ENCODE results near the gene FRMD8.
"Not testable (repeated sequence)": the region's sequence is repeated elsewhere in the genome, so short reads cannot be mapped to it uniquely, and the experiment has no call there.

The FRMD8 gene

DNA sequence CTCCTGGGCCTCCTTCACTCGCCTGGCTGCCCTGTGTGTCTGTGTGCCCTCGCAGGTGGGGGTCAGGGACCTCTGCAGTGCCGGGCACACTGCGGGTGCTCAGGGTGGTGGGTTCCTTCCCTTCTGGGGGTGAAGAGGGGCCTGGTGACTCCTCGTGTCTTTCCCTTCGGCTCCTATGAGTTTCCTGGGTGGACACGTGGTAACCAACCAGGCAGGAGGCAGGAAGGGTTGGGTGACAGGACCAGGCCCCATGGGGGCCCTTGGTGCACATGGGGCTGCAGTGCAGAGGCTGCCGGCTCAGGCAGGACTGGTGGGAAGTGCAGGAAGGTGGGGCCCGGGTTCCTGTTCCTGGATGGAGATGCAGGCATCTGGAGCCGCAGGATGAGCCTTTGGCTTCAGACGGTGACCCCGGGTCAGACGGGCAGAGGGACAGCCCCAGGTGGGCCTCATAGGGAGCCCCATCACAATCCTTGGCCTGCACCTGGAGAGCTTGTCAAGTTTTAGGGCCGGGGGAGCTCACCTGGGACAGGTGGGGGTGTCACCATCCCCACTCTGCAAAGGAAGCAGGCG, 9.6 kb downstream of the FRMD8 start:
- DNase-seq = no peak

DNA sequence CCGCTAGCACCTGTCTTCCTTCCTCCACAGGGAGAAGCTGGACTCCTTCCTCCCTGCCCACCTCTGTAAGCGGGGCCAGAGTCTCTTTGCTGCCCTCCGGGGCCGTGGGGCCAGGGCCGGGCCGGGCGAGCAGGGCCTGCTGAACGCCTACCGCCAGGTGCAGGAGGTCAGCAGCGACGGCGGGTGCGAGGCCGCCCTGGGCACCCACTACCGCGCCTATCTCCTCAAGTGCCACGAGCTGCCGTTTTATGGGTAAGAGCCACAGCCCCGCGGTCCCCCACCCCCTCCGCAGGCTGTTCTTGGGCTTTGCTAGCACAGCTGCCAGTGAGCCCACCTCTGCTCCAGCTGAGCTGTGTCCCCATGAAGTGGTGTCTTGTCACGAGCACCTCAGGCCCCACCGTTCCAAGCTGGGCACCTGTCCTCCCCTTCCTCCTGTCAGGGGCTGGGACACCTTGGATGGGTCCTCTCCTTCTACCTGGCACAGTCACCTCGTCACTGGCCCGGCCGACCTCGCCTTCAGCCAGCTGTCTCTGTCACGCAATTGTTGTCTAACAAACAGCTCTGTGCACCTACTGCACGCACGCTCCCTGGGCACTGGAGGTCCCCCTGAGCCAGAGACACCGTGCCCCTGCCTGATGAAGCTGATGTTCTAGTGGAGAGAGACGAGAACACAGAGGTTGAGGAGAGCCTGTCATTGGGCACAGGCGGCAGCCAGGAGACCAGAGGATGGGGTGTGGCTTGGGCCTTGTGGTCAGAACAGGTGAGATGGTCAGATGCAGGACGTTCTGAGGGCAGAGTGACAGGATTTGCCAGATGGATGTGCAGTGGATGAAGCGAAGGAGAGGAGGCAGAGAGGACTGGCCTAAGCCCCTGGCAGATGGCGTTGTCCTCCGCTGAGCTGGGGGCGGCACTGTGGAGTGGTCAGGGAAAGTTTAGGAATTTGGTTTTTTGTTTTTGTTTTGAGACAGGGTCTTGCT, 10.6 kb downstream of the FRMD8 start:
- no peak for DNase-seq

DNA sequence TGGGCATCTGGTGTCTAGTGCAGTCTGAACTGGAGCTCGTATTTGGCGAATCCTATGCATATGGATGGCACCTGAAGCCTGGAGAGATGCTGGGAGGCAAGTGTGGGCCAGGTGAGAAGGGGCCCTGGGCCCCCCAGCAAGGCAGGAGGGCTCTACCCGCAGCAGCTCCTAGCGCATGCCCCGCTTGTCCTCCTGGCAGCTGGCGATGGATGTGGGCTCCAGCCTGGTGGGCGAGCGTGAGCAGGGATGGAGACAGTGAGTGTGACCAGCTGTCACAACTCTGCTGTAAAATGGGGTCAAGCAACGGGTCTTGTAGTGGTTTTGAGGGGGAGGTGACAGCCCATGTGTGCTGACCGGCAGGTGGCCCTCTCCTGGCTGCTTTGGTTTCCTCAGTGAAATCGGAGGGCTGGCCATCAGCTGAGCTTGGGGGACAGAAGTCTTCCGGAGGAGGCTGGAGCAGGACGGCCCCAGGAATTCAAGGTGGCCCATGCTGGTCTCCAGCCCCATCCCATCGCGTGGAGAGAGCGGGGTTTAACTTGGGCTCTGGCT, 12.0 kb downstream of the FRMD8 start:
- no peak for DNase-seq

DNA sequence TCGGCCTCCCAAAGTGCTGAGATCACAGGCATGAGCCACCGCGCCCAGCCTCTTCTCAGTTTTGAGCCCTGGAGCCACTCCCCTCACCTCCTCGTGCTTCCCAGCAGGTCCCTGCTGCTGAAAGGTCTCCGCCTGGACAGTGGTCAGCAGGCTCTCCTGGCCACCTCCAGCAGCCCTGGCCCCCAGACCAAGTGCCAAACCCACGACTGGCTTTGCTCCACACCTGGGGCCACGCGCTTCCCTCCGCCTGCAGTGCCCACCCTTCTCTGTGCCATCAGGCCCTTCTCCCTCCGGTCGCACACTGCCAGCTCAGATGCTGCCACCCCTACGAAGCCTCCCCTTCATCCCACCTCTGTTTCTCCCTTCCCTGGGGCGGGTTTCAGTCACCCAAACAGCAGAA, 12.8 kb downstream of the FRMD8 start:
- no peak for DNase-seq

DNA sequence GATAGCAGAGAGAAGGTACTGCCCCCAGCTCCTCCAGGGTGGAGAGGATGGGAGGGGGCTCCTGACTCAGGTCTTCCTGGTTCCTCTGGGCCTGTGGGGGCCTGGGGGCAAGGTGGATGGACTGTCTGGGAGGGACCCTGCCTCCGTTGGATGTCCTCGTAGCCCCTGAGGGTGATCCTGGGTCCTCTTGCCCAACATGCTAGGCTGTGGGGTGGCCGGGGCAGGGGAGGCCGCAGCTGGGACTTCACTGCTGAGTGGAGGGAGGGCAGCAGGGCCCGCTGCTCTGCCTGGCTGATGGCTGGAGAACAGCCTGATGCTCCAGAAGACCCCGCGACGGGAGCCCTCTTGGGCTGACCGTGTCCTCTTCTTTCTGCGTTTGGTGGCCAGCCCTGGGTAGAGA, 13.4 kb downstream of the FRMD8 start:
- no peak for DNase-seq

DNA sequence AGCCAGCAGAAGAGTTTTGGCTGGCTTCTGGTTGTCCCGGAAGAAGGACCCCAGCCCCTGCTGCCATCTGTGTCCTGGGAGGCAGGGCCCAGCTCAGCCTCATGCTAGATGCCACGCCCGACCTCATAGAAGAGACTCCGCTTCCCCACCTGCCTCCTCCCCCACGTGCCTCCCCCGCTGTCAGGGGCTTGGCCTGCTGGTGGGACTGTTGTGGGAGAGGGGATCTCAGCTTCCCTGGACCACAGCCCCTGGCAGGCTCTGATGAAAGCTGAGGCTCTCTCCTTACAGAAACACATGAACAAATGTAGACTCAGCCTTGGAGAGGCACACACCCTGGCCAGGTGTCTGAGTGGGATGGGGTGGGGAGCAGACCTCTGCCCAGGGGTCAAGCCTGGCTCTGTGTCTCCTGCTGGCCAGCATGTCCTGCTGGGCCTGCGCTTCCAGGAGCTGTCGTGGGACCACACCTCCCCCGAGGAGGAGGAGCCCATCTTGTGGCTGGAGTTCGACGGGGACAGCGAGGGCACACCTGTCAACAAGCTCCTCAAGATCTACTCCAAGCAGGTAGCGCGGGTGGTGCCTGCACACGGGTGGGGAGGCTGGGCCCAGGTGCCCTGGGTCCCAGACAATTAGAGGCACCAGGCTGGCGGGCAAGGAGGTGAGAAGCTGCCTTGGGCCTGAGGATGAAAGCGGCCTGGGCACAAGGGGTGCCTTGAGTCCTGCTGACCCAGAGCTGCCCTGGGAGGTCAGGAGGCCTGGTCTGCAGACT, 14.1 kb downstream of the FRMD8 start:
- no peak for DNase-seq

DNA sequence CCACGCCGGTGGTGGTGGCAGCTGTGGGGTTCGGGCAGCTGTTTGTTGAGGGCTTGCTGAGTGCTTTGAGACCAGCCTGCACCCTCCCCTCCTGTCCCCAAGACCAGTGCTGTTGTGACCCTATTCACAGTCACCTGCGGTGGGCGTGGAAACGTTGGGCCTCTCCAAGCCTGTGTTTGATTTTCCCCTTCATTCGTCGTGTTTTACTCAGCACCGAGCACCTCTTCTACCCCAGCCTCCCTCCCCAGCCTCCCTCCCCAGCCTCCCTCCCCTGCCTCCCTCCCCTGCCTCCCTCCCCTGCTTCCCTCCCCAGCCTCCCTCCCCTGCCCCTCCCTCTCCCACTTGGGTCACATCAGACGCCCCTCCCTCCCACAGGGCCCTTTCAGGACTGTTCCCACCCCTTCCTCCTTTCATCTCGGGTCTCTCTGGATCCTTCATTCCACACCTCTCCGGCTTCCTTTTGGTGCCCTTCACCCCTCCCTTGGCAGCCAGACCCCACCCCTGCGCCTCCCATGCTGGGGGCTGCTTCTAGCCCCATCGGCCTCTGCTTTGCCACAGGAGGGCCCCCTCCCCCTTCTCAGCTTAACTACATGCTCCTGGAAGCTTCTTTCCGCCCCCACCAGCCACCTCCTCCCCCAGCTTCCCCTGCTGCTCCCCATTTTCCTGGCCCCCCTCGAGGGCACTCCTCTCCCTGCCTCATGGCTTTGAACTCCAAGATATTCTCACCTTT, 14.8 kb downstream of the FRMD8 start:
- no peak for DNase-seq

DNA sequence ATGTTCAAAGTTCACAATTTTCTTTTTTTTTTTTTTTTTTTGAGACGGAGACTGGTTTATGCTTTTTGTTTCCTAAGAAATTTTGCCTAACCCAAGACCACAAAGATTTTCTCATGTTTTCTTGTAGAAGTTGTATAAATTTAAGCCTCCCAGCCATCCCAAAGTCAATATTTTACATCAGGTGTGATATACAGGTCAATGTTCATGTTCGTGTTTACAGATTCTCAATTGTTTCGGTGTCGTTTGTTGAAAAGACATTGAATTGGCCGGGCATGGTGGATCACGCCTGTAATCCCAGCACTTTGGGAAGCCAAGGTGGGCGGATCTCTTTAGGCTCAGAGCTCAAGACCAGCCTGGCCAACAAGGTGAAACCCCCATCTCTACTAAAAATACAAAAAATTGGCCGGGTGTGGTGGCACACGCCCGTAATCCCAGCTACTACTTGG, 15.4 kb downstream of the FRMD8 start:
- no peak for DNase-seq

DNA sequence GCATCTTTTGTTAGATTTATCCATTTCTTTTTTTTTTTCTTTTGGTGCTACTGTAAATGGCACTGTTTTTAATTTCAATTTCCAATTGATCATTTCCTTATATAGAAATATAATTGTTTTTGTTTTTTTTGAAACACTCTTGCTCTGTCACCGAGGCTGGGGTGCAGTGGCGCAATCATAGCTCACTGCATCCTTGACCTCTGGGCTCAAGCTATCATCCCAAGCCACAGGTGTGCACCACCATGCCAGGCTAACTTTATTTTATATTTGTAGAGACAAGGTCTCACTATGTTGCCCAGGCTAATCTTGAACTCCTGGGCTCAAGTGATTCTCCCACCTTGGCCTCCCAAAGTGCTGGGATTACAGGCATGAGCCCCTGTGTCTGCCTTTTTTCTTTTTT, 16.4 kb downstream of the FRMD8 start:
- no peak for DNase-seq

DNA sequence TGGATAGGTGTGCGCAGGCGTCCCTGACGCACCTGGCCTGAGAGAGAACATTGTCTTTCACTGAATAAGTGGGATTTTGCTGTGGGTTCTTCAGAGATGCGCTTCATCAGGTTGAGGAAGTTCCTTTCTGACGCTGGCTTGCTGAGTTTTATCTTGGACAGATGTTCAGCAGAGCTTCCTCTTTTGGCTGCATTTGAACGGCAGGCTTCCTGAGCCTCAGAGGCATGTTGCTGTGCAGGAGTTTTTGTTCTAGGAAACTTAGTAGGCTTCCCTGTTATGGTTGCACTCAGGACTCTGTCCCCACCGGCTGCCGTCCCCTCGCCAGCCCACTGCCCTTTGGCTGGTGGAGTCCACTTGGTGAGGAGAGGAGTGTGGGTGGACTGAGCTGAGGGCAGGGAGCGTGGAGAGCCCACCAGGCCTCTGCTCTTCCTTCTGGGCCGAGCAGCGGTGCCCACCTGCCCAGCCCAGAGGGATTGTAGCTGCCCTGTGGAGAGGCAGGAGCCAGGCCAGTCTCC, 17.2 kb downstream of the FRMD8 start:
- DNase-seq = no peak

DNA sequence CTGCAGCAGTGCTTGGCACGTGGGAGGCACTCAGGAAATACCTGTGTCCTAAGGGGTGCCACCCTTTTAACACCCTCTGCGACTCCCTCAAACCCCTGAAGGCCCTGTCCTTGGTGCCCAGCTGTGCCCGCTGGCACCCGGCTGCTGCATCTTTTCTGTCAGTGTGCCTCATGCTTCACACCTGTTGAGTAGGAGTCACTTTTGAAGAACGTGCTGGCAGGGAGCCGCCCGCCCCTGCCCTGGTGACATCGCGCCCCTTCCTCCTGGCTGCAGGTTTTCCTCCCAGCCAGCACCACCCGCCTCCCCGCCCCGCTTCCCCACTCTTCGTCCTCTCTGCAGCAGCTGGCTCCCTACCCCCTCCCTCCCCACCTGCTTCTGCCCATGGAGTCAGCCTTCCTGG, 17.8 kb downstream of the FRMD8 start:
- no peak for DNase-seq

DNA sequence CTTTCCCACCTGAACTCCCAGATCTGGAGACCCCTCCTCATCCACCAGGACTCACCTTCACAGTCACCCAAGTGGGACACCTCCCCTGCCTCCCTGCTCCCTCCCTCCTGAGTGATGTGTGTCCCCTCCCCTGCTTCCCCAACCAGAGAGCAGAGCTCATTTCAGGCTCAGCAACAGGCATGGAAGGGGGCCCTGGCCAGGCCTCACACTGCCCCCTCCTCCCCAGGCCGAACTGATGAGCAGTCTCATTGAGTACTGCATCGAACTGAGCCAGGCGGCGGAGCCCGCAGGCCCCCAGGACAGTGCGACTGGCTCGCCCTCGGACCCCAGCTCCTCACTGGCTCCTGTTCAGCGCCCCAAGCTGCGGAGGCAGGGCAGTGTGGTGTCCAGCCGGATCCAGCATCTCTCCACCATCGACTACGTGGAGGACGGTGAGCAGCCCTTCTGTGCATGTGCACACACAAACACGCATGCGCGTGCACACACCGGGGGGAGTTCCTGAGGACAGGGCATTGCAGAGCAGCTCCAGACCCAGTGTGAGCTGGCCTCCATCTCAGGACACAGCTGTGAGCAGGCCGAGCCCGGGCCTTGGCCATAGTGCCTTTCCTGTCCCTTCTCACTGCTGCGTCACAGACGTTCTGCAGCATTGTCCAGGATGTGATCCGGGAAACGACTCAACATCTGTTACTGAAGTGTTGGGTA, 18.4 kb downstream of the FRMD8 start:
- no peak for DNase-seq

DNA sequence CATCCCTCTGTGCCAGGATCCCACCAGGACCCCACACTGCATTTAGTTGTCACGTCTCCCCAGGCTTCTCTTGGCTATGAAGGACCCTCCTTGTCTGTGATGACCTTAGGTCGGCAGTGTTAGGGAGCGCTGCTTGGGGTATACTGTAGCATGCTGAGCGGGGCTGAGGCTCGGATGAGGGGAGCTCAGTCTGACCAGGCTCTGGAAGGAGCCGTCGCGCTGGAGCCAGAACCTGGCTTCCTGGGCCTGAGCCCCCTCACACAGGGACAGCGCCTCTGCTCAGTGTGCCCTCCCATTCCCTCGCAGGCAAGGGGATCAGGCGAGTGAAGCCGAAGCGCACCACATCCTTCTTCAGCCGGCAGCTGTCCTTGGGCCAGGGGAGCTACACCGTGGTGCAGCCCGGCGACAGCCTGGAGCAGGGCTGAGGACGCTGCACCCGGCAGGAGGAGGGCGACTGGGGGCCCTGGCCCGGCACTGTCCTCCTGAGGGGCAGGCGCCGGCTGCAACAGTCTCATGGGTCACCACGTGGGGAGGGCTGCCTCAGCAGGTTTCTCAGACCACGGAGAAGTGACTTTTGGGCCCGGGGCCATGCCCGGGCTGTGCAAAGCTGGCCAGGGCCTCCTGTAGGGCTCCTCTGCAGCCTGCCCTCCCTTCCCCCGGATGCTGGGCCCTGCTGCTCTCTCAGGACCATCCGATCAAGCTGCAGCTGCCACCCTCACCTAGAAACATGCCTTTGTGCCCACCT, 24.7 kb downstream of the FRMD8 start:
- DNase-seq = no peak

DNA sequence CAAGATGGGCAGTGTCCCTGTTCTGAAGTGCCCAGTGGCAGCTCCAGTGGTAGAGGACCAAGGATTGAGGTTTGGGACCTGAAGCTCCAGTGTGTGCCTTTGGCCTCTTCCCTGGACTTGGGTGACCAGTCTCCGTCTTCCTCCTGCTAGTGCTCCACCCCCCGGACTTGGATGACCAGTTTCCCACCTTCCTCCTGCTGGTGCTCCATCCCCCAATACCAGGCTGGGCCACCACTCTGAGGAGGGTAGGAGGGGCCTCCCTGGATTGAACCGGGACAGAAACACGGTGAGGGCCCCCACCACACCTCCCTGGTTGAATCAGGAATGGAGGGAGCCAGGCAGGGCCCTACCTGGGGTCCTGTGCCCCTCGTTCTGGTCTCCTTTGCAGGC, 25.2 kb downstream of the FRMD8 start:
- DNase-seq = no peak

DNA sequence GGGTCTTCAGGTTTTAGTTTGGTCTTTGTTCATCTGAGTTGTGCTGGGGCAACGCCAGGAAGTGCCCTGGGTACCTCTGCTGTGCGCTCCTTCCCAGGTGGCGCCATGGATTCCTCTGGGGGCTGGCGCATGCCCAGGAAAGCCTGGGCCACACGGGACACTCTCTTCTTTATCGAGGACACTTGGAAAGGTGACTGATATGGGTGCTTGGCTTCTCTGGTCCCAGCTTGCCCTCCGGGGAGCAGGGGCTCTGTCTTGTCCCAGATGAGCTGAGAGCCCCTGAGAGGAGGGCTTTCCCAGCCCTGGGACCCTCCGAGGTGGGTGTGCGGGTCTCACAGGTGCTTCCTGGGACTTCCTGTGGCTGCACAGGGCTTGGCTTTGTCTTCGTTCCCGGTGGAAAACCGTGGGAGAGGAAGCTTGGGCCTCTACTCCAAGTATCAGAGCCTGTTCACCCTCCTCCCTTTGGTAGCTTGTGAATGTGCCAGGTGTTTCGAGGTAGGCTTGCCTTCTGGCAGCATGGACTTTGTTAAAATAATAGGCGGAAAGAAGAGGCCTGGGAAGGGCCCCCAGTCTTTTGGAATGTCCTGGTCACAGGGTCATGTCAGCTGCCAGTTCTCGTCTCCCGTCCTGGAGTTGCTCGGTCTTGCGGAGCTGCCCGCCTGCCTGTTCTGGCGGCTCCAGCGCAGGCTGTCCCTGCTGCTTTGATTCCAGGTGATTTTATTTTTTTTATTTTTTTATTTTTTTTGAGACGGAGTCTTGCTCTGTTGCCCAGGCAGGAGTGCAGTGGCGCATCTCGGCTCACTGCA, 26.0 kb downstream of the FRMD8 start:
- DNase-seq = no peak

DNA sequence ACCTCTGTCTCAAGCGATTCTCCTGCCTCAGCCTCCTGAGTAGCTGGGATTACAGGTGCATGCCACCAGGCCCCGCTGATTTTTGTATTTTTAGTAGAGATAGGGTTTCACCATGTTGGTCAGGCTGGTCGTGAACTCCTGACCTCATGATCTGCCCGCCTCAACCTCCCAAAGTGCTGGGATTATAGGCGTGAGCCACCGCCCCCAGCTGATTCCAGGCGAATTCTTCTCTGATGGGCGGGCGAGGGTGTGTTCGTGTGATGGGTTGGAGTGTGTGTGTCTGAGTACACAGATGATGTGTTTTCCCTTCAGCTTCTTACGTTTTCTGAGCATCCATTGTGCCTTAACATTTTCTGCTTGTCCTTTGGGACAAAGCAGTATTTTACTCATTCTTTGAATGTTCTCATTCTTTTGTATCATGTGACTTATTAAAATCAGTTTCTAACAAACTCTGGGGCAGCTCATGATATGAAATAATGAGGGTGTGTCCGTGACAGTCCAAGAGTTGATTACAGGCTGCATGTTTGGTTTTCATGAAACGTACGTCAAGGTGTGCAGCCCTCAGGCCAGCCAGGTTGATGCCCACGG, 26.7 kb downstream of the FRMD8 start:
- DNase-seq = not testable (repeated sequence)

DNA sequence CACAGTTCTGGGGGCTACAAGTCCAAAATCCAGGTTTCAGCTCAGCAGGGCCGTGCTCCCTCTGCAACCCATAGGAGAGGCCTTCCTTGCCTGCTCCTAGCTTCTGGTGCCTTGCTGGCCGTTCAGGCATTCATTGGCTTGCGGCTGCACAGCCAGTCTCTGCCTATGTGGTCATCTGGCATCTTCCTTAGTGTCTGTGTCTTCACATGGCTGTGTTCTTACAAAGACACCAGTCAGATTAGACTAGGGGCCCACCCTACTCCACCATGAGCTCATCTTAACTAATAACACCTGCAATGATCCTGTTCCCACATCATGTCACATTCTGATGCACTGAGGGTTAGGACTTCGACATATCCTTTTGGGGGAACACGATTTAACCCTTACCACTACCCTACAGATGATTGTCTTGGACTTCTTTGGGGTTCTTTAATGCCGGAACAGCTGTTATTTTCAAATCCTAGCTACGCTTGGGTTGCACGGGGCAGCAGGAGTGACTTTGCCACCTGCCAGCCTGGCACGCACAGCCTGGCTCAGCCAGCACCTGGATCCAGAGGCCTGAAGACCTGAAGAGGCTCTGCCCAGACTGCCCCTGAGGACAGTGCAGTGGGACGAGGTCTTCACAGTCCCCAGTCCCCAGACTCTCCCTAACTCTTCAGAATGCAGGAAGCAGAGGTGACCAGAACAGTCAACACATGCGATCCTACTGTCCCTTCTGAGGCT, 28.5 kb downstream of the FRMD8 start:
- no peak for DNase-seq

DNA sequence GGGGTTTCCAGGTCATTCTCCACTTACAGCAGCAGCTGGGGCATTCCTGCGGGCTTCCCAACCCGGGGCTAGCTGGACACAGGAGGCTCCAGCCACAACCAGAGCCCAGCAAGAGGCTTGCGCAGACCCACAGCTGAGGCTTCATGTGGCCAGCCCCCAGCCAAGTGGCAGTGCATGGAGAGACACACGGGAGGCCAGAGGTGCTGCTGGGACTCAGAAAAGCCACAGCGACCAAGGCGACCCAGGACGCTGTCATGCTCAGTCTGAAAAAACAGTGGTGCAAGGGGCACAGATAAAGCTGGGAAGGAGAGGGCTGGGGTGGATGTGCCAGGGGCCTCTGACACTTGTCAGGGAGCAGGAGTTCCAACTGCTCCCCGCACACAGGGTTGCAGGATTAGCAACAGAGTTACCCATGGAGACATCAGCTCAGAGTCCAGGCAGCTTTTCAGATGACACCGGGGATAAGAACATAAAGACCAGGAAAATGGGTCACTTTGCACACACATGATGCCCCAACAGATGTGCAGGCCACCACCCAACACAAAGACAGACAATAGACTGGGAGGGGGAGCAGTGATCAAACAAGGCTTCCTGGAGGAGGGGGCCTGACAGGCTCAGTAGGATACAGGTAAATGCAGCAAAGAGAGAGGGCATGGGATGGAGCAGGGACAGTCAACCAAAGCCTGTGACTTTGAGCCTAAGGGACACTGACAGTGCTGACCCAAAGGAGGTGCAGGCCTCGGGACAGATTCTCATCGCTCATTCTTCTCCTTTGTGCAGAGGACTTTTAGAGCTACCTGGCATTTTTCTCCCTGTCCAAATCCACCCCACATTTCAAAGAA, 29.3 kb downstream of the FRMD8 start:
- no peak for DNase-seq

Data from NCI-H146 (cell line).